ENCODE results near the gene GTF2I. TPM values are rescaled to one million over a fixed set of nuclear protein-coding genes. Genes with fewer than 3 reads are reported as not detected.
"Not testable (repeated sequence)": the region's sequence is repeated elsewhere in the genome, so short reads cannot be mapped to it uniquely, and the experiment has no call there.

Gene GTF2I
- total RNA-seq, 1 donor from 2014 or later = 186 TPM

GRCh38 chr7:74650055-74650454, 7.5 kb upstream of the GTF2I start:
- peaks cover 14% of the 10 kb centered on the region for H3K36me3 Mint-ChIP-seq (ENCODE audit: low read depth)
- intact Hi-C loops (cut with micrococcal nuclease) = loop anchor here (5.0 kb wide), 1 partner anchor 43 kb away; no protein-coding TSS in a partner anchor
- H3K9me3 Mint-ChIP-seq; H3K27me3 Mint-ChIP-seq (ENCODE audit: low read depth): not testable (repeated sequence)
- H3K27ac Mint-ChIP-seq = peak overlapping the region; percentile 98
- peak overlapping the region; percentile 92 for H3K4me3 Mint-ChIP-seq (ENCODE audit: low read depth)
- DNase-seq (ENCODE audit: low spot score) = peak; percentile 70
- H3K4me1 Mint-ChIP-seq (ENCODE audit: low read depth) = peaks cover 34% of the 10 kb centered on the region

GRCh38 chr7:74650493-74651132, 6.9 kb upstream of the GTF2I start:
- Mint-ChIP-seq H3K36me3 (ENCODE audit: low read depth) (peaks cover 16% of the 10 kb centered on the region), H3K4me3 (ENCODE audit: low read depth) (peak overlapping the region; percentile 92), H3K27ac (peak overlapping the region; percentile 98), H3K4me1 (ENCODE audit: low read depth) (peaks cover 40% of the 10 kb centered on the region)
- not testable (repeated sequence) for H3K27me3 Mint-ChIP-seq (ENCODE audit: low read depth); H3K9me3 Mint-ChIP-seq
- peak; percentile 18 for DNase-seq (ENCODE audit: low spot score)
- intact Hi-C loops (cut with micrococcal nuclease) = loop anchor here (5.0 kb wide), 1 partner anchor 43 kb away; no protein-coding TSS in a partner anchor

GRCh38 chr7:74651133-74651504, 6.4 kb upstream of the GTF2I start:
- intact Hi-C loops (cut with micrococcal nuclease) = loop anchor here (5.0 kb wide), 1 partner anchor 44 kb away; no protein-coding TSS in a partner anchor
- not testable (repeated sequence) for DNase-seq (ENCODE audit: low spot score); H3K27me3 Mint-ChIP-seq (ENCODE audit: low read depth); H3K9me3 Mint-ChIP-seq
- peaks cover 16% of the 10 kb centered on the region for H3K36me3 Mint-ChIP-seq (ENCODE audit: low read depth)
- H3K4me3 Mint-ChIP-seq (ENCODE audit: low read depth) = peak overlapping the region; percentile 92
- H3K4me1 Mint-ChIP-seq (ENCODE audit: low read depth) = peaks cover 43% of the 10 kb centered on the region
- H3K27ac Mint-ChIP-seq = peak overlapping the region; percentile 98

- peaks cover 46% of the 10 kb centered on the region for H3K4me1 Mint-ChIP-seq (ENCODE audit: low read depth)
These were observed 3.8 kb upstream of the GTF2I start for GRCh38 chr7:74653686-74654181.

GRCh38 chr7:74654811-74655210, 2.7 kb upstream of the GTF2I start:
- intact Hi-C loops (cut with micrococcal nuclease) = loop anchor here (5.0 kb wide), 1 partner anchor 48 kb away; no protein-coding TSS in a partner anchor
- DNase-seq (ENCODE audit: low spot score) = no peak
- Mint-ChIP-seq H3K36me3 (ENCODE audit: low read depth) (peaks cover 24% of the 10 kb centered on the region), H3K27ac (peak overlapping the region; percentile 94), H3K4me3 (ENCODE audit: low read depth) (peak overlapping the region; percentile 91), H3K27me3 (ENCODE audit: low read depth) (no peaks in the 10 kb centered on the region), H3K4me1 (ENCODE audit: low read depth) (peaks cover 41% of the 10 kb centered on the region), H3K9me3 (no peaks in the 10 kb centered on the region)

More at GRCh38 chr7:74653686-74654181, 3.8 kb upstream of the GTF2I start:
- peaks cover 19% of the 10 kb centered on the region for H3K36me3 Mint-ChIP-seq (ENCODE audit: low read depth)
- H3K27me3 Mint-ChIP-seq (ENCODE audit: low read depth) = no peaks in the 10 kb centered on the region
- no peak overlapping the region for H3K27ac Mint-ChIP-seq
- intact Hi-C loops (cut with micrococcal nuclease) = loop anchor here (5.0 kb wide), 1 partner anchor 46 kb away; no protein-coding TSS in a partner anchor
- DNase-seq (ENCODE audit: low spot score) = no peak
- no peak overlapping the region for H3K4me3 Mint-ChIP-seq (ENCODE audit: low read depth)
- H3K9me3 Mint-ChIP-seq = no peaks in the 10 kb centered on the region

- intact Hi-C loops (cut with micrococcal nuclease) = no loop called here
- Mint-ChIP-seq H3K27ac (peak overlapping the region; percentile 94), H3K4me3 (ENCODE audit: low read depth) (peak overlapping the region; percentile 91), H3K9me3 (no peaks in the 10 kb centered on the region), H3K4me1 (ENCODE audit: low read depth) (peaks cover 42% of the 10 kb centered on the region), H3K27me3 (ENCODE audit: low read depth) (no peaks in the 10 kb centered on the region), H3K36me3 (ENCODE audit: low read depth) (peaks cover 29% of the 10 kb centered on the region)
- no peak for DNase-seq (ENCODE audit: low spot score)
These were observed 2.2 kb upstream of the GTF2I start for GRCh38 chr7:74655324-74655723.

- Mint-ChIP-seq H3K27ac (peak overlapping the region; percentile 94), H3K27me3 (ENCODE audit: low read depth) (no peaks in the 10 kb centered on the region), H3K9me3 (no peaks in the 10 kb centered on the region), H3K4me3 (ENCODE audit: low read depth) (peak overlapping the region; percentile 91), H3K36me3 (ENCODE audit: low read depth) (peaks cover 34% of the 10 kb centered on the region), H3K4me1 (ENCODE audit: low read depth) (peaks cover 43% of the 10 kb centered on the region)
- no peak for DNase-seq (ENCODE audit: low spot score)
- intact Hi-C loops (cut with micrococcal nuclease) = loop anchor here (2.0 kb wide), 1 partner anchor 203 kb away; the partner anchor contains the start of gene GTF2IRD1
These were observed 1.6 kb upstream of the GTF2I start for GRCh38 chr7:74655768-74656440.

- H3K4me3 Mint-ChIP-seq (ENCODE audit: low read depth) = peak overlapping the region; percentile 91
- H3K27me3 Mint-ChIP-seq (ENCODE audit: low read depth) = no peaks in the 10 kb centered on the region
- intact Hi-C loops (cut with micrococcal nuclease) = loop anchor here (2.0 kb wide), 1 partner anchor 204 kb away; the partner anchor contains the start of gene GTF2IRD1
- peaks cover 46% of the 10 kb centered on the region for H3K4me1 Mint-ChIP-seq (ENCODE audit: low read depth)
- no peaks in the 10 kb centered on the region for H3K9me3 Mint-ChIP-seq
- H3K27ac Mint-ChIP-seq = peak overlapping the region; percentile 94
- peak; percentile 44 for DNase-seq (ENCODE audit: low spot score)
- peaks cover 39% of the 10 kb centered on the region for H3K36me3 Mint-ChIP-seq (ENCODE audit: low read depth)
These were observed 1.1 kb upstream of the GTF2I start for GRCh38 chr7:74656441-74656836.

- peak overlapping the region; percentile 94 for H3K27ac Mint-ChIP-seq
- intact Hi-C loops (cut with micrococcal nuclease) = loop anchor here (2.0 kb wide), 1 partner anchor 204 kb away; the partner anchor contains the start of gene GTF2IRD1
- H3K36me3 Mint-ChIP-seq (ENCODE audit: low read depth) = peaks cover 39% of the 10 kb centered on the region
- peak; percentile 97 for DNase-seq (ENCODE audit: low spot score)
- H3K4me3 Mint-ChIP-seq (ENCODE audit: low read depth) = peak overlapping the region; percentile 91
- H3K4me1 Mint-ChIP-seq (ENCODE audit: low read depth) = peaks cover 44% of the 10 kb centered on the region
- H3K27me3 Mint-ChIP-seq (ENCODE audit: low read depth) = no peaks in the 10 kb centered on the region
- H3K9me3 Mint-ChIP-seq = no peaks in the 10 kb centered on the region
These were observed 454 bp upstream of the GTF2I start for GRCh38 chr7:74656837-74657691.

GRCh38 chr7:74658178-74659004, 873 bp downstream of the GTF2I start:
- intact Hi-C loops (cut with micrococcal nuclease) = no loop called here
- H3K4me1 Mint-ChIP-seq (ENCODE audit: low read depth) = peaks cover 48% of the 10 kb centered on the region
- no peaks in the 10 kb centered on the region for H3K27me3 Mint-ChIP-seq (ENCODE audit: low read depth)
- H3K9me3 Mint-ChIP-seq = no peaks in the 10 kb centered on the region
- H3K4me3 Mint-ChIP-seq (ENCODE audit: low read depth) = peak overlapping the region; percentile 83
- peaks cover 38% of the 10 kb centered on the region for H3K36me3 Mint-ChIP-seq (ENCODE audit: low read depth)
- peak overlapping the region; percentile 87 for H3K27ac Mint-ChIP-seq
- DNase-seq (ENCODE audit: low spot score) = peak; percentile 85

- Mint-ChIP-seq H3K27ac (peak overlapping the region; percentile 87), H3K4me3 (ENCODE audit: low read depth) (peak overlapping the region; percentile 83), H3K4me1 (ENCODE audit: low read depth) (peaks cover 44% of the 10 kb centered on the region), H3K36me3 (ENCODE audit: low read depth) (peaks cover 37% of the 10 kb centered on the region)
- intact Hi-C loops (cut with micrococcal nuclease); H3K9me3 Mint-ChIP-seq; H3K27me3 Mint-ChIP-seq (ENCODE audit: low read depth); DNase-seq (ENCODE audit: low spot score): not testable (repeated sequence)
These were observed 2.7 kb downstream of the GTF2I start for GRCh38 chr7:74660202-74660601.

Data from activated T-helper 2 cell treated with anti-CD3 and anti-CD28 coated beads, Interferon-gamma antibody, Interleukin-2, Interleukin-4, amounts not matched to agents 10 μg/mL and 5 μg/mL and 100 μg/mL, durations not matched to agents 14 hours and 24 hours and 36 hours (primary cell).